ENCODE results near the gene GPATCH11.

GPATCH11 gene

DNA sequence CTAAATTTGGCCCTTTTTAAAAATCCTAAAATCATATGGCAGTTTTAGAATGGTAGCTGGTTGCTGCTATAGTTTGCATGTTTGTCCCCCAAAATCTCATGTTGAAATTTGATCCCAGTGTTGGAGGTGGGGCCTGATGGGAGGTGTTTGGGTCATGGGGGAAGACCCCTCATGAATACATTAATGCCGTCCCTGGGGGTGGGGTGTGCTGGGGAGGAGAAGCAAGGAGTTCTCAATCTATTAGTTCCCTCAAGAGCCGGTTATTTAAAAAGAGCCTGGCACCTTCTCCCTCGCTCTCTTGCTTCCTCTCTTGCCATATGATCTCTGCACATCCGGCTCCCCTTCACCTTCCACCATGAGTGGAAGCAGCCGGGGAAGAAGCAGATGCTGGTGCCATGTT lies 20.8 kb downstream of the GPATCH11 start:
- H2AFZ ChIP-seq (ENCODE audit: low read length, unreplicated experiment) = no peak overlapping the region
- peaks cover 15% of the 10 kb centered on the region for H3K4me1 ChIP-seq (ENCODE audit: control insufficient read depth, insufficient read depth, low read length, unreplicated experiment)
- H3K79me2 ChIP-seq (ENCODE audit: control insufficient read depth, insufficient read depth, low read length, unreplicated experiment) = no peaks in the 10 kb centered on the region
- H3K36me3 ChIP-seq (ENCODE audit: insufficient read depth, low read length) = peaks cover 48% of the 10 kb centered on the region
- H3K4me3 ChIP-seq (ENCODE audit: low read depth, low read length) = no peak overlapping the region
- H3K27me3 ChIP-seq (ENCODE audit: insufficient read depth, low read length) = no peaks in the 10 kb centered on the region
- H3K27ac ChIP-seq (ENCODE audit: low read depth, low read length) = no peak overlapping the region

DNA sequence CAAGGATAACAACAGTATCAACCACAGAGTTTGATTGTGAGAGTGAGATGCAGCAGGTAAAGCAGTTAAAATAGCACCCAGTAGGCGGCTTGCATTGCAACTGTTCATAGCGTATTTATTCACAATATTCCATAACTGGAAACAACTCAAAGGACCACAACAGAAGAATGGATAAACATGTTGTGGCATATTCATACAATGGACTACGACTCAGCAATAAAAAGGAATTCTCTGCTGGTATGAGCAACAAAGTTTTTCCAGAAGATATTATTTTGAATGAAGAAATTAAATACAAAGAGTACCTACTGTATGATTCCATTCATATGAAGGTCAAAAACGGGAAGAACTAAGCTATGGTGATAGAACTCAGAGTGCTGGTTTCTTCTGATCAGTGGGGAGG lies 25.2 kb downstream of the GPATCH11 start:
- no peak overlapping the region for H3K4me3 ChIP-seq (ENCODE audit: low read depth, low read length)
- H3K4me1 ChIP-seq (ENCODE audit: control insufficient read depth, insufficient read depth, low read length, unreplicated experiment) = peaks cover 4% of the 10 kb centered on the region
- H3K27ac ChIP-seq (ENCODE audit: low read depth, low read length) = no peak overlapping the region
- peaks cover 46% of the 10 kb centered on the region for H3K36me3 ChIP-seq (ENCODE audit: insufficient read depth, low read length)
- H2AFZ ChIP-seq (ENCODE audit: low read length, unreplicated experiment) = no peak overlapping the region
- no peaks in the 10 kb centered on the region for H3K27me3 ChIP-seq (ENCODE audit: insufficient read depth, low read length)
- no peaks in the 10 kb centered on the region for H3K79me2 ChIP-seq (ENCODE audit: control insufficient read depth, insufficient read depth, low read length, unreplicated experiment)

DNA sequence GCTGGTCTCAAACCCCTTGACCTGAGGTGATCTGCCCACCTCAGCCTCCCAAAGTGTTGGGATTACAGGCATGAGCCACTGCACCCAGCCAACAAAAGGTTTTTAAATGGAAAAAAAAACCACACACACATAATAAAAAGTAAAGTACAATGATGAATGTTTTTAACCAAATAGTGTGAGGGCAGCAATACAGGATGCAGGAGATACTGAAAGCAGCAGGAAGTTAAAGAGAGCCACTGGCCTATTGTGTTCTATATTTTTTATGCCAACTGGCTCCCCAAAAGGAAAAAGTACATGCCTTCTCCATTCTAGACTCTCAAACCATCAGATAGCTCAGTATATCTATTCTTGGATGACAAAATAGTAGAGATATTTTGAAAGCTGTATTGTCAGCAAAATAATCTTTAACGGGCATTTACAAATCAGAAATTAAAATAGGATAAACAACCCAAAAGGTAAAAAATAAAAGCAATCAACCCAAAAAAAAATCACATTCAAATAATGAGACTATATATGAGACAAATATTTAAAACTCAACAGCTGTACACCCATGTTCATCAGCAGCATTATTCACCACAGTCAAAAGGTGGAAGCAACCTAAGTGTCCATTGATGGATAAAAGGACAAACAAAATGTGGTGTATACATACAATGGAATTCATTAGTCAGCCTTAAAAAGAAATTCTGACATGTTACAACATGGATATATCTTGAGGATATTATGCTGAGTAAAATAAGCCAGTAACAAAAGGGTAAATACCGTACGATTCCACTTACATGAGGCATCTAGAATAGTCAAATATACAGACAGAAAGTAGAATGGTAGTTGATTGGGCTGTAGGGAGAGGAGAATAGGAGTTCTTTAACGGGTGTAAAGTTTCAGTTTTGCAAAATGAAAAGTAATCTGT lies 26.2 kb downstream of the GPATCH11 start:
- H3K79me2 ChIP-seq (ENCODE audit: control insufficient read depth, insufficient read depth, low read length, unreplicated experiment) = peaks cover 3% of the 10 kb centered on the region
- H3K27ac ChIP-seq (ENCODE audit: low read depth, low read length) = no peak overlapping the region
- H3K27me3 ChIP-seq (ENCODE audit: insufficient read depth, low read length) = no peaks in the 10 kb centered on the region
- H3K4me3 ChIP-seq (ENCODE audit: low read depth, low read length) = no peak overlapping the region
- no peaks in the 10 kb centered on the region for H3K4me1 ChIP-seq (ENCODE audit: control insufficient read depth, insufficient read depth, low read length, unreplicated experiment)
- peaks cover 47% of the 10 kb centered on the region for H3K36me3 ChIP-seq (ENCODE audit: insufficient read depth, low read length)
- no peak overlapping the region for H2AFZ ChIP-seq (ENCODE audit: low read length, unreplicated experiment)

DNA sequence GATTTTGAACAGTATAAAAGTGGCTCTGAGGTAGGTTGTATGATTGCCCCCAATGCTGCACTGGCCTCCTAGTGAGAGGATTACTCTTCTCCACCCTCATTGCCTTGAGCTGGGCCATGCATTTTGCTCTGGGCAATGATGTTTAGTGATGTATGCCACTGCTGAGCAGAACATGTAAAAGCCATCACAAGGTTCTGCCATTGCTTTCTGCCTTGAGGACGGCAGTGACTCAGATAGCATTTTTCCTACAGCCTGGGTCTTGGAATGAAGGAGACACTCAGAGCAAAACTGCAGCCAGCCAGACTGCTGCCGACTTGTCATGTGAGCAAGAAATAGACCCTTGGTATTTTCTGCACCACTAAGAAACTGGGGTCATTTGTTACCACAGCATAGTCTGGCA lies 27.6 kb downstream of the GPATCH11 start:
- H3K27me3 ChIP-seq (ENCODE audit: insufficient read depth, low read length) = no peaks in the 10 kb centered on the region
- H3K4me3 ChIP-seq (ENCODE audit: low read depth, low read length) = no peak overlapping the region
- peaks cover 11% of the 10 kb centered on the region for H3K79me2 ChIP-seq (ENCODE audit: control insufficient read depth, insufficient read depth, low read length, unreplicated experiment)
- peaks cover 47% of the 10 kb centered on the region for H3K36me3 ChIP-seq (ENCODE audit: insufficient read depth, low read length)
- no peaks in the 10 kb centered on the region for H3K4me1 ChIP-seq (ENCODE audit: control insufficient read depth, insufficient read depth, low read length, unreplicated experiment)
- H3K27ac ChIP-seq (ENCODE audit: low read depth, low read length) = no peak overlapping the region
- no peak overlapping the region for H2AFZ ChIP-seq (ENCODE audit: low read length, unreplicated experiment)

DNA sequence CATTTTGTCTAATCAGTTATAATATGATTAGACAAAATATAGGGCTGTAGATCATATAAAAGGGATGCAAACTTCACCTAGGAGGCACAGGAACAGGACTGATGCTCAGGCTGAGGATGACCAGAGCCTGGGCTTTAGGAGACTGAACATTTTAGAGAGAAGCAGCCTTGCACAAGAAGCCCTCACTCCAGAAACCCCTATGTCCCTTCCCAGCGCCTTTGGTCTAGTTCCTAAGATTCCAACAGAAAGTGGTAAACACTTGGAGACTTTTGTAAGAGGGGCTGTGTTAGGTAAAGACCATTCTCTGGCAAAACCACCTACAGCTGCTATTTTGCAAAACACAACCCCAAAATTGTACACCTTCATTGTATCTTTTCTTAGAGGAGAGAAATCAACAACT lies 33.2 kb downstream of the GPATCH11 start:
- Histone ChIP-seq H3K27me3 (ENCODE audit: insufficient read depth, low read length) (no peaks in the 10 kb centered on the region), H3K36me3 (ENCODE audit: insufficient read depth, low read length) (peaks cover 47% of the 10 kb centered on the region), H2AFZ (ENCODE audit: low read length, unreplicated experiment) (no peak overlapping the region), H3K27ac (ENCODE audit: low read depth, low read length) (no peak overlapping the region), H3K79me2 (ENCODE audit: control insufficient read depth, insufficient read depth, low read length, unreplicated experiment) (peaks cover 20% of the 10 kb centered on the region), H3K4me3 (ENCODE audit: low read depth, low read length) (no peak overlapping the region), H3K4me1 (ENCODE audit: control insufficient read depth, insufficient read depth, low read length, unreplicated experiment) (no peaks in the 10 kb centered on the region)

DNA sequence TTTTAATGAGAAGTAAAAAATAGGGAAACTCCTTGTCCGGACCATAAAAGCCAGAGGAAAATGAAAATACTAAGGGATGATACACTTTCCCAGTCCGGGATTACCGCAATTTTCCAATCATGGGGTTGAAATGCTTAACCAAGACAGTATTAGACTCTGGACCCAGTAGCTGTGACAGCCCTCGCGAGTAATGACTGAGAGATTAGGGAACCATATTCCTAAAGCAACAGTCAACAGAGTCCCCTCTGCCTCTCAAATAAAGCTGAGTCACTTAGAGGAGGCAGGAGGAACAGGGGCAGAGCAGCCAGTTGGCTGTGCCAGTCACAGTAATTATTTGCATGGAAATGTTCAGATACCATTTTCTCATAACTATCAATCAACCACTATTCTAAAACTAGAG lies 34.8 kb downstream of the GPATCH11 start:
- peaks cover 45% of the 10 kb centered on the region for H3K36me3 ChIP-seq (ENCODE audit: insufficient read depth, low read length)

DNA sequence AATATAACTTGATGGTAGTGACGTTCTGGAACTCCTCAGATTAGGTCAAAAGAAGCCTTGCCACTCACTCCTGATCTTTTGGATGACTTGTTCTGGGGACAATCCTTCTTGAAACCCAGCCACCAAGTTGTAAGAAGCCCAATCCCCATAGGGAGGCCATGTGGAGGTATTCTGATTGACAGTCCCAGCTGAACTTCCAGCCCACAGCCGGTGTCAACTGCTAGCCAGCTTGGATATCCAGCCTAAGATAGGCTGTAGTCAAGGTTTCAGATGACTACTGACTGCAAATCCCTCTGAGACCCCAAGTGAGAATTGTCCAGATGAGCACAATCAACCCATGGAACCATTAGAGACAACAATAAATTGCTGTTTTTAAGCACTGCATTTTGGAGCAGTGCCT lies 41.1 kb downstream of the GPATCH11 start:
- peaks cover 49% of the 10 kb centered on the region for H3K36me3 ChIP-seq (ENCODE audit: insufficient read depth, low read length)
- no peaks in the 10 kb centered on the region for H3K27me3 ChIP-seq (ENCODE audit: insufficient read depth, low read length)
- H3K79me2 ChIP-seq (ENCODE audit: control insufficient read depth, insufficient read depth, low read length, unreplicated experiment) = peaks cover 38% of the 10 kb centered on the region

More for the DNA sequence above, 34.8 kb downstream of the GPATCH11 start:
- Histone ChIP-seq H3K27me3 (ENCODE audit: insufficient read depth, low read length) (no peaks in the 10 kb centered on the region), H3K4me1 (ENCODE audit: control insufficient read depth, insufficient read depth, low read length, unreplicated experiment) (no peaks in the 10 kb centered on the region), H3K27ac (ENCODE audit: low read depth, low read length) (no peak overlapping the region; the same call in 1 of the 2 replicates), H3K4me3 (ENCODE audit: low read depth, low read length) (no peak overlapping the region), H3K79me2 (ENCODE audit: control insufficient read depth, insufficient read depth, low read length, unreplicated experiment) (peaks cover 23% of the 10 kb centered on the region), H2AFZ (ENCODE audit: low read length, unreplicated experiment) (no peak overlapping the region)

DNA sequence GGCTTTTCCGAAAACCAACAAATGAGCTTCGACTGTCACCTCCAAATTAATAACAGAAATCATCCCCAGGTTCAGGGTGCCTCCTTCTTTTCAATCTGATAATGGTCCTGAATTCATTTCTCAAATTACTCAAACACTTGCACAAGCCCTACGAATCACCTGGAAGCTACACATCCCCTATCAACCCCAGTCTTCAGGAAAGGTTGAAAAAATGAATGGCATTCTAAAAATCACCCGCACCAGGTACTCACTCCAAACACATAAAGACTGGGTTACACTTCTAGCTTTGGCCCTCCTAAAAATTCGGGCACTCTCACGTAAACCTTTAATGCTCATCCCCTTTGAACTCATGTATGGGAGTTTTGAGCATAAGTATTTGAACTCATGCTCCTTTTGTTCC lies 48.6 kb downstream of the GPATCH11 start:
- peaks cover 83% of the 10 kb centered on the region for H3K79me2 ChIP-seq (ENCODE audit: control insufficient read depth, insufficient read depth, low read length, unreplicated experiment)
- H3K27ac ChIP-seq (ENCODE audit: low read depth, low read length) = no peak overlapping the region
- H3K36me3 ChIP-seq (ENCODE audit: insufficient read depth, low read length) = peaks cover 83% of the 10 kb centered on the region
- H3K27me3 ChIP-seq (ENCODE audit: insufficient read depth, low read length) = no peaks in the 10 kb centered on the region
- H3K4me1 ChIP-seq (ENCODE audit: control insufficient read depth, insufficient read depth, low read length, unreplicated experiment) = no peaks in the 10 kb centered on the region
- H2AFZ ChIP-seq (ENCODE audit: low read length, unreplicated experiment) = no peak overlapping the region
- H3K4me3 ChIP-seq (ENCODE audit: low read depth, low read length) = no peak overlapping the region

More for the DNA sequence above, 41.1 kb downstream of the GPATCH11 start:
- Histone ChIP-seq H3K4me1 (ENCODE audit: control insufficient read depth, insufficient read depth, low read length, unreplicated experiment) (no peaks in the 10 kb centered on the region), H3K4me3 (ENCODE audit: low read depth, low read length) (no peak overlapping the region), H2AFZ (ENCODE audit: low read length, unreplicated experiment) (no peak overlapping the region), H3K27ac (ENCODE audit: low read depth, low read length) (no peak overlapping the region)

DNA sequence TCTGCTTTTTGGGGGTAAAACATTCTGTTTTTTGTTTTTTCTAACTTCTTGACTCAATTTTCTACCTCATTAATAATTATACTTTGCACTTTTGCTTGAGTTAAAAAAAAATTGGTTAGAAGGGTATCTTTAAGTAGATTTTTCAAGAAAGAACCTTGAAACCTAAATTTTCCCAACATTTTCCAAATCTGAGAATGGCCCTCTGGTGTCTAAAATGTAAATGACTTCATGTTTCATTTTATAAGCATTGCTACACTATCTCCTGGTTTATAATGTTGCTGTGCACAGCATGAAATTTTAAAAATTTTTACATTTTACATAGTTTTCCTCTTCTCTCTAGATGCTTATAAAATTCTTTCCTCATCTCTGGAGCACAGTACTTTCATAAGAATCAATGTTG lies 58.2 kb downstream of the GPATCH11 start:
- Histone ChIP-seq H3K79me2 (ENCODE audit: control insufficient read depth, insufficient read depth, low read length, unreplicated experiment) (peaks cover 39% of the 10 kb centered on the region), H3K27ac (ENCODE audit: low read depth, low read length) (no peak overlapping the region), H3K27me3 (ENCODE audit: insufficient read depth, low read length) (no peaks in the 10 kb centered on the region), H3K4me3 (ENCODE audit: low read depth, low read length) (no peak overlapping the region), H2AFZ (ENCODE audit: low read length, unreplicated experiment) (no peak overlapping the region), H3K4me1 (ENCODE audit: control insufficient read depth, insufficient read depth, low read length, unreplicated experiment) (no peaks in the 10 kb centered on the region), H3K36me3 (ENCODE audit: insufficient read depth, low read length) (peaks cover 72% of the 10 kb centered on the region)

DNA sequence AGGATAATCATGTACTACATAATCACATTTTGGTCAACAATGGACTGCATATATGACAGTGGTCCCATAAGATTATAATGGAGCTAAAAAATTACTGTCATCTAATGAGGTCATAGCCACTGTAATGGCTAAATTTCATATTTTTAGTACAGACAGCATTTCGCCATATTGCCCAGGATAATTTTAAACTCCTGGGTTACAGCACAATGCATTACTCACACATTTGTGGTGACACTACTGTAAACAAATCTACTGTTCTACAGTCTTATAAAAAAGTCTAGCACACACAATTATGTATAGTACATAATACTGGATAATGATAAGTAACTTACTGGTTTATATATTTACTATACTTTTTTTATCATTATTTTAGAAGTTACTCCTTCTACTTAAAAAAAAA lies 59.7 kb downstream of the GPATCH11 start:
- peaks cover 77% of the 10 kb centered on the region for H3K36me3 ChIP-seq (ENCODE audit: insufficient read depth, low read length)
- no peak overlapping the region for H2AFZ ChIP-seq (ENCODE audit: low read length, unreplicated experiment)
- H3K4me3 ChIP-seq (ENCODE audit: low read depth, low read length) = no peak overlapping the region
- no peaks in the 10 kb centered on the region for H3K27me3 ChIP-seq (ENCODE audit: insufficient read depth, low read length)
- no peak overlapping the region for H3K27ac ChIP-seq (ENCODE audit: low read depth, low read length)
- H3K4me1 ChIP-seq (ENCODE audit: control insufficient read depth, insufficient read depth, low read length, unreplicated experiment) = no peaks in the 10 kb centered on the region
- H3K79me2 ChIP-seq (ENCODE audit: control insufficient read depth, insufficient read depth, low read length, unreplicated experiment) = peaks cover 48% of the 10 kb centered on the region

DNA sequence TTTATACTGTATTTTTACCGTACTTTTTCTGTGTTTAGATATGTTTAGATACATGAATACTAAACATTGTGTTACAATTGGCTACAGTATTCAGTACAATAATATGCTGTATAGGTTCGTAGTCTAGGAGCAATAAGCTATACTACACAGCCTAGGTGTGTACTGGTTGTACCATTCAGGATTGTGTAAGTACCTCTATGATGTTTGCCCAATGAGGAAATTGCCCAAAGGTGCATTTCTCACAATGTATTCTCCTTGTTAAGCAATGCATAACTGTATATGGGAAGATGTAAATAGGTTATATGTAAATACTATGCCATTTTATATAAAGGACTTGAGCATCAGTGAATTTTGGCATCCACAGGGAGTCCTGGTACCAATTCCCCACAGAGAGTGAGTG lies 61.7 kb downstream of the GPATCH11 start:
- Histone ChIP-seq H3K27me3 (ENCODE audit: insufficient read depth, low read length) (no peaks in the 10 kb centered on the region), H3K4me3 (ENCODE audit: low read depth, low read length) (no peak overlapping the region), H3K36me3 (ENCODE audit: insufficient read depth, low read length) (peaks cover 71% of the 10 kb centered on the region), H3K79me2 (ENCODE audit: control insufficient read depth, insufficient read depth, low read length, unreplicated experiment) (peaks cover 64% of the 10 kb centered on the region), H3K4me1 (ENCODE audit: control insufficient read depth, insufficient read depth, low read length, unreplicated experiment) (peaks cover 15% of the 10 kb centered on the region), H2AFZ (ENCODE audit: low read length, unreplicated experiment) (no peak overlapping the region), H3K27ac (ENCODE audit: low read depth, low read length) (no peak overlapping the region)

Measured in ACC112 (cell line).